ENCODE measurements around the gene LRFN5. TPM values are rescaled to one million over a fixed set of nuclear protein-coding genes. Genes with fewer than 3 reads are reported as not detected.

Gene LRFN5
- total RNA-seq, 1 donor, result 1.7 TPM

- no peak for TF ChIP-seq CTCF (IDR thresholded peaks at IDR 0.05; ENCODE audit: insufficient read depth, low read depth, low read length)
- H3K4me3 ChIP-seq (ENCODE audit: low read depth, low read length), result no peak overlapping the region
- no peak for DNase-seq (ENCODE audit: low read depth)
Observed at GRCh38 chr14:41915732-41916131, 309.1 kb downstream of the LRFN5 start.

- DNase-seq (ENCODE audit: low read depth), result no peak
- no peak for TF ChIP-seq CTCF (IDR thresholded peaks at IDR 0.05; ENCODE audit: insufficient read depth, low read depth, low read length)
- H3K4me3 ChIP-seq (ENCODE audit: low read depth, low read length), result no peak overlapping the region
Observed at GRCh38 chr14:41916313-41916712, 309.6 kb downstream of the LRFN5 start.

- DNase-seq (ENCODE audit: low read depth), result peak; percentile 6
- TF ChIP-seq CTCF (IDR thresholded peaks at IDR 0.05; ENCODE audit: insufficient read depth, low read depth, low read length), result peak; percentile 22
Observed at GRCh38 chr14:41925409-41925808, 318.7 kb downstream of the LRFN5 start.

GRCh38 chr14:41950428-41951151, 343.9 kb downstream of the LRFN5 start:
- no peak overlapping the region for H3K4me3 ChIP-seq (ENCODE audit: low read depth, low read length)
- DNase-seq (ENCODE audit: low read depth), result no peak
- TF ChIP-seq CTCF (IDR thresholded peaks at IDR 0.05; ENCODE audit: insufficient read depth, low read depth, low read length), result no peak

More at GRCh38 chr14:41925409-41925808, 318.7 kb downstream of the LRFN5 start:
- H3K4me3 ChIP-seq (ENCODE audit: low read depth, low read length), result no peak overlapping the region

Small RNA genes lying within 50 kb of the gene (small RNA-seq; reads per million reads assigned to genes)
- gene RF00322, result not detected
